Gastrocnemius medialis (tissue), 4 donors: ENCODE measurements around the gene PIAS1.

Experiments
- CTCF ChIP-seq, 5 experiments: fragments of 450-650 bp in 3 of 5; fragments of 200-600 bp in 2 of 5; sonication (generic) in 2 of 5; IDR thresholded peaks in 4 of 5; conservative IDR thresholded peaks in 1 of 5; 1 replicate in 4 of 5; 2 replicates in 1 of 5; pipeline ENCODE4 v1.5.1; 2016 to 2019; ENCODE audit warnings: antibody characterized with exemption in 5 of 5, mild to moderate bottlenecking in 3 of 5, moderate library complexity in 3 of 5
- POLR2A ChIP-seq, 2 donors: fragments of 450-650 bp; IDR thresholded peaks; one replicate each; pipeline ENCODE4 v1.6.1; 2017; ENCODE audit warnings: antibody characterized with exemption in 2 of 2, mild to moderate bottlenecking in 2 of 2, moderate library complexity in 2 of 2

GRCh38 chr15:68081869-68082505 lies 27.9 kb downstream of the PIAS1 start:
- TF ChIP-seq CTCF (IDR thresholded peaks at IDR 0.05 in 4 of 5, conservative IDR thresholded peaks at IDR 0.05 in 1 of 5) (no peak), POLR2A (IDR thresholded peaks at IDR 0.05) (no peak)
